ENCODE results near the gene TLCD4.
A peak's percentile ranks its signal among the peaks of the same experiment; 100 is the strongest.
"Not testable (repeated sequence)": the region's sequence is repeated elsewhere in the genome, so short reads cannot be mapped to it uniquely, and the experiment has no call there.

The TLCD4 gene, protein sequence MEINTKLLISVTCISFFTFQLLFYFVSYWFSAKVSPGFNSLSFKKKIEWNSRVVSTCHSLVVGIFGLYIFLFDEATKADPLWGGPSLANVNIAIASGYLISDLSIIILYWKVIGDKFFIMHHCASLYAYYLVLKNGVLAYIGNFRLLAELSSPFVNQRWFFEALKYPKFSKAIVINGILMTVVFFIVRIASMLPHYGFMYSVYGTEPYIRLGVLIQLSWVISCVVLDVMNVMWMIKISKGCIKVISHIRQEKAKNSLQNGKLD

GRCh38 chr1:95117207-95118066 lies at the start of gene TLCD4:
TSS of gene TLCD4 (plus strand) at chr1:95117355. CDS start at chr1:95143902, 26,547 bp downstream.
- peak in 1 of 2 donors; percentile 9 for DNase-seq (ENCODE audit: low read depth in 2 of 2)

- no peak for DNase-seq (ENCODE audit: low read depth in 2 of 2)
Measured at GRCh38 chr1:95067568-95067967, 49.6 kb upstream of the TLCD4 start.

GRCh38 chr1:95068956-95069709 lies 48.0 kb upstream of the TLCD4 start:
- no peak for DNase-seq (ENCODE audit: low read depth in 2 of 2)

DNA sequence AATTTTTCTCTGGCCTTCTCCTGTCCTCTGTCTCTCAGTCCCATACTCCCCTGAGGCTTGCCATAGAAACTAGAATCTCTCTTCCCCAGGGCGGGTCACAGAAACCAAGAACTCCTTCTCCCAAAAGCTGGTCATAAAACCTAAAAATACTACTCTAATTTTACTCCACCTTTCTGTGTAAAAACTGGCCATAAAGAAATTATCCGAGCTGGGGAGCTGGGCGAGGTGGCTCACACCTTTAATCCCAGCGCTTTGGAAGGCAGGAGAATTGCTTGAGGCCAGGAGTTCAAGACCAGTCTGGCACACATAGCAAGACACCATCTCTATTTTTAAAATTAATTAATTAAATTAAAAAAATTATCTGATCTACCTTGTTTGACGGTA lies 47.5 kb upstream of the TLCD4 start:
- DNase-seq (ENCODE audit: low read depth in 2 of 2) = no peak

GRCh38 chr1:95071539-95071938 lies 45.6 kb upstream of the TLCD4 start:
- no peak for DNase-seq (ENCODE audit: low read depth in 2 of 2)

GRCh38 chr1:95072117-95072516 lies 45.0 kb upstream of the TLCD4 start:
- no peak for DNase-seq (ENCODE audit: low read depth in 2 of 2)

DNA sequence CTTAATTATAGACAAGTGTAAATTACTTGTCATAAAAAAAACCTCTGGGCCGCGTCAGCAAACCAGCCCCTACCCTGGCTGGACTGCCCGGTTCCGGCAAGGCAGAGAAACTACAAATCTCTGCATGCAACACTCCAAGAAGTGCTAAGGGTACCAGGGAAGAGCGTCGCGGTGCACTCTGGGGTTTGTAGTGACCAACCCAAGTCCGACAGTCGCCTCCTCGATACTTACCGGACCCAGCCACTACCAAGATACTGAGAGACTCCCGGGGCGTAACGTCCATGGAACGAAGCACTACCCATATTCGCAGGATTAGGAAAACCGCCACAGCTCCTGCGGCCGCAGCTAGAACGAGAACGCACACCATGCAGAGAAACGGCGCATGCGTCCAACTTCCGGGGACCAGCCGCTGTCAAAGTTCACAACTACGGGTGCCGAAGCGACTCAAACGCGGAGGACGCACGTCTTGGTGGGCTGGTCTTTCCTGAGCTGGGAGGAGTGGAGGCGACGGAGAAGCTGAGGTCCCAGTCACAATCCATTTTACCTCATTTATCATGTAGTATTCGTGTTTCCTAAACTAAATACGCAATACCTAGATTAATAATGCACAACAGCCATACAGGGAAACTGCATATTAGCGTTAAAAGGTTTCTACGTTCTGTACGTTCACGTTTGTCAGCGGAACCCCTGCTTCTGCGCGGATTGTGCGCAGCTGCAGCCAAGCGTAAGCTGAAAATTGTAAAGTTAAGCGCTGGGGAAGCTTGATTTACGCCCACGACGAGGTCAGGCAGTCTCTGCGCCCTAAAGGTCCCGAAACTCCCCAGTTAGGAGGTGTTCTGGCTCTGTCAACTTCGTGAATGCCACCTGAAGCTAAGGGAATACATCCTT lies 44.4 kb upstream of the TLCD4 start, which contains the start of gene ALG14:
Gene ALG14, minus strand, starts transcription at position 420 of the 888 bp plus-strand sequence. Its CDS starts 53 bp downstream, at position 367.
- DNase-seq (ENCODE audit: low read depth in 2 of 2) = peak; percentile 75 to 87

DNA sequence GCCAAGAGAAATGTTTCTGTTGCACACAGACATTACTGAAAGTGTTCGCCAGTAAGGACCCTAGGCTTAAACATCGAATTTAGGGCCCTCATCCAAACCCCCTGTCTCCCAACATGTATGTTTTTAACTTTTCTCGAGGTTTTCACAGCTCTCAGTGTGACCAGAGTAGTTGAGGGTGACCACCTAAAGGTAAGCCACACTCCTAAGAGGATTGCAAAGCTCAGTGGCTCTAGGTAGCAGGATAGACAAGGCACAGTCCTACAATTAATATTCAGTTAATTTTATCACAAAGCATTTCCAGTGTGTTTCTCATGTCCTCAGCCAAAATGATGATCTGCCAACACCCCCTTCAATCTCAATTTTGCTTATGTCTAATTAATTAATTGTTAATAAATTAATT lies 43.7 kb upstream of the TLCD4 start:
- DNase-seq (ENCODE audit: low read depth in 2 of 2) = no peak

DNA sequence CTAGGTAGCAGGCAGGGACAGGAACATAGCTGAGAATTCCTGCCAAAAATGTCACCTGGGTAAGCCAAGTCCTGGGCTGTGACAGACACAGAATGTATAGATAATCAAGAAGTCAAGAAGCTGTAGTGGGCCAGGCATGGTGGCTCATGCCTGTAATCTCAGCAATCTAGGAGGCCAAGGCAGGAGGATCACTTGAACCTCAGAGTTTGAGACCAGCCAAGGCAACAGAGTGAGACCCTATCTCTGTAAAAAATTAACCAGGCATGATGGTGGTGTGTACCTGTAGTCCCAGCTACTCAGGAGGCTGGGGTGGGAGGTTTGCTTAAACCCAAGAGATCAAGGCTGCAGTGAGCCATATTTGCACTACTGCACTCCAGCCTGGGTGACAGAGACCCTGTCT lies 41.1 kb upstream of the TLCD4 start:
- no peak for DNase-seq (ENCODE audit: low read depth in 2 of 2)

GRCh38 chr1:95080446-95080845 lies 36.7 kb upstream of the TLCD4 start:
- DNase-seq (ENCODE audit: low read depth in 2 of 2) = no peak

- no peak for DNase-seq (ENCODE audit: low read depth in 2 of 2)
Measured at GRCh38 chr1:95080879-95081278, 36.3 kb upstream of the TLCD4 start.

GRCh38 chr1:95084317-95085176 lies 32.6 kb upstream of the TLCD4 start:
- DNase-seq (ENCODE audit: low read depth in 2 of 2) = no peak

- no peak for DNase-seq (ENCODE audit: low read depth in 2 of 2)
Measured at GRCh38 chr1:95085376-95085775, 31.8 kb upstream of the TLCD4 start.

DNA sequence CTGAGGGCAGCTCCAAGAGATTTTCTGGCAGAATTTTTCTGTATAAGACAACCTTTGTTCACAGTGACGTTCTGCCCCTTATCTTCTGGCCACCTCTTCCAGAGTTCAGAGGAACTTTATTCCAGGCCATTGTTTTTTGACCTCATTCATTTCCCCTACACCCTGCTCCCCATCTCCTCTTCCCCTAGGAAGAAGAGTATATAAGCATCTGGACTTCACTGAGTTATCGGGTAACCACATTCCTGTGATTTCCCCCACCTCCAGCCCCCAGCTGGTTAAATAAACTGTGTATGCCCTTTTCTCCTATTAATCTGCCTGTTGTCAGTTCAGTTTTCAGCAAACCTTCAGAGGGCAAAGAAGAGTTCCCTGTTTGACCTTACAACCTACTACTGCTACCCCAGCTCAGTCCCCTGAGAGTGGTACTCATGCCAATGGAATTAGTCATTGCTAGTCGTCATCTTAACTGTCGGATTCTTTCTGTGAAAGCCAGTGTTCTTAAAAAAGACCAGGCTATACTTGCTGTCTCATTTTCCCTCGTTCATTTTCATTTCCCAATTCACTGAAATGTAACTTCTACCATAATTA lies 30.1 kb upstream of the TLCD4 start:
- DNase-seq (ENCODE audit: low read depth in 2 of 2) = no peak

GRCh38 chr1:95088303-95088702 lies 28.9 kb upstream of the TLCD4 start:
- no peak for DNase-seq (ENCODE audit: low read depth in 2 of 2)

DNA sequence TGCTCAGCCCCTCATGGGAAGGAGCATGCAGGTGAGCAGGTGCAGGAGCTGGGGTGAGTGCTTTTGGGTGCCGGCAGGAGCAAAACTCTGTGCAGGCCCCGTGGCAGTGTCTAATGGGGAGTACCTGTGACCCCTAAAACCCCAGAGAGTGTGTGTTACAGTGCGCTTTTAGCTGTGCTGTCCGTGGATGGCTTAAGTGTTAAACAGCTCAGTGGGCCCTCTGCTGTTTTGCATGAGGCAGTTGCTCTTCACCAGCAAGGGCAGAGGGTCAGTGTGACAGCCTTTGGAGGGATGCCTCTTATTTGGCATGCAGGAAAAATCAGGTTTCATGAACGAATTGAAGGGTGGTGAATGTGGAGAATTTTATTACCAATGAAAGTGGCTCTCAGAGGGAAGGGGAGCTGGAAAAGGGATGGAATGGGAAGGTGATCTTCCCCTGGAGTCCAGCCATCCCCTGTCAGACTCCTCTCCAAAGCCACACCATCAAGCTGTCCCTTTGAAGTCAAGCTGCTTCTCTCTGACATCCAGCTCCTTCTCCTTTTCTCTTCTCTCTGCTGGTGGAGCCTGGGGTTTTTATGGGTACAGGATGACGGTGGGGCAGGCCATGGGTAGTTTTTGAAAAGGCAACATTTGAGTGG lies 27.4 kb upstream of the TLCD4 start:
- no peak for DNase-seq (ENCODE audit: low read depth in 2 of 2)

DNA sequence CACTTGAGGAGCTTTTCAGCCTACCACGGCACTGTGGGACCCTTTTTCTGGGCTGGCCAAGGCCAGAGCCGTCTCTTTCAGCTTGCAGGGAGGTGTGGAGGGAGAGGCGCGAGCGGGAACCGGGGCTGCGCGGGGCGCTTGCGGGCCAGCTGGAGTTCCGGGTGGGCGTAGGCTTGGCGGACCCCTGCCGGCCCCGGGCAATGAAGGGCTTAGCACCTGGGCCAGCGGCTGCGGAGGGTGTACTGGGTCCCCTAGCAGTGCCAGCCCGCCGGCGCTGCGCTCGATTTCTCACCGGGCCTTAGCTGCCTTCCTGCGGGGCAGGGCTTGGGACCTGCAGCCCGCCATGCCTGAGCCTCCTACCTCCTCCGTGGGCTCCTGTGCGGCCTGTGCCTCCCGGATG lies 25.9 kb upstream of the TLCD4 start:
- not testable (repeated sequence) for DNase-seq (ENCODE audit: low read depth in 2 of 2)

- not testable (repeated sequence) for DNase-seq (ENCODE audit: low read depth in 2 of 2)
Measured at GRCh38 chr1:95092891-95093290, 24.3 kb upstream of the TLCD4 start.

DNA sequence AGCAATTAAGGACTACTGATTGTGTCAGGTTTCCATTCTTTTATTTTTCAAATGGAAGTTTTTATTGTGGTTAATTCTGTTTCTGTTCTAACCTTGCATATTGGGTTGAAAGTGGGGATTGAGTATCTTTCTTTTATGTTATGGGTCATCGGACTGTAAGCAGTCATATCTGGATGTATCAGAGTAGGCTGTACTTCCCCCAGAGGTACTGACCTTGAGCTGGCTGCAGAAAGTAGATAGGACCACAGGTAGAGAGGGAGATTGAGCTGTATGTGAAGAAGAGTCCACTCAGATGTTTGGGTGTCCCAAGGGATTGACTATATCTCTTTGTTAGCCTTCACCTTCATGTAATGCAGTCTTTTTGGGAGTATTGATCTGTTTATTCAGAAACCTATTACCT lies 23.9 kb upstream of the TLCD4 start:
- DNase-seq (ENCODE audit: low read depth in 2 of 2) = no peak
